H1 (cell line): Measurements from ENCODE around the gene AHNAK2. TPM values are rescaled to one million over a fixed set of nuclear protein-coding genes. Genes with fewer than 3 reads are reported as not detected.

Experiments used
- CHD7 ChIP-seq: fragments of 300-600 bp; sonication (generic); IDR thresholded peaks from 2 replicates; pipeline ENCODE4 v1.7.1; 2012; ENCODE audit warnings: low read length, moderate library complexity, mild to moderate bottlenecking, inconsistent platforms; ENCODE audit not compliant: insufficient replicate concordance
- CTCF ChIP-seq, 3 experiments: IDR thresholded peaks; 1 replicate in 2 of 3; 2 replicates in 1 of 3; pipeline versions ENCODE4 v1.5.1 to v1.6.1; 2011; ENCODE audit warnings: low read length in 3 of 3, mild to moderate bottlenecking in 3 of 3, inconsistent platforms in 2 of 3, low read depth in 1 of 3, moderate library complexity in 1 of 3; ENCODE audit not compliant: insufficient read depth in 1 of 3; ENCODE audit errors: control extremely low read depth in 1 of 3
- KDM1A ChIP-seq: fragments of 200-600, 300-600 bp; sonication (generic); IDR thresholded peaks from 2 replicates; pipeline ENCODE4 v1.7.1; 2016; ENCODE audit warnings: mild to moderate bottlenecking, low read length, borderline replicate concordance
- SIN3A ChIP-seq, 2 experiments: IDR thresholded peaks in 1 of 2; conservative IDR thresholded peaks in 1 of 2; 2 replicates each; pipeline ENCODE4 v1.6.1; 2011 to 2012; ENCODE audit warnings: low read length in 2 of 2, improper control_type of control experiment in 1 of 2, low read depth in 1 of 2, mild to moderate bottlenecking in 1 of 2
- polyA plus RNA-seq, 7 experiments: library from polyadenylated mRNA; depleted of rRNA in 3 of 7; stranded (reverse) in 5 of 7; unstranded in 2 of 7; fragments of >200 nt in 5 of 7; fragments of 200-250 nt in 2 of 7; gene quantifications; 1 replicate in 5 of 7; 2 replicates in 1 of 7; 4 replicates in 1 of 7; pipeline versions ENCODE4 v1.2.1 to v1.2.3, GENCODE V29; 2011 to 2013; ENCODE audit warnings: missing spikeins in 2 of 7, mixed read lengths in 2 of 7
- total RNA-seq: library from RNA; stranded (reverse); fragmentation: NEBNext Ultra II Directional; extraction: Animal tissue kit (Norgen Biotek cat#: 25700); gene quantifications from 2 replicates; pipeline ENCODE4 v1.2.1, GENCODE V29; 2021

AHNAK2 gene
- total and polyA plus RNA-seq, 2 of the 8 experiments (the other 6 are each of a cell fraction or from before 2014, with no cell fraction given) = 0.95 to 2.0 TPM

GRCh38 chr14:105013150-105013785 lies 35.1 kb upstream of the AHNAK2 start (continued):
- TF ChIP-seq CHD7 (no peak), KDM1A (no peak), CTCF (IDR thresholded peaks at IDR 0.05; ENCODE audit: control extremely low read depth in 1 of 3, insufficient read depth in 1 of 3, low read depth in 1 of 3, low read length in 3 of 3) (no peak), SIN3A (conservative IDR thresholded peaks at IDR 0.05 in 1 of 2, IDR thresholded peaks at IDR 0.05 in 1 of 2; ENCODE audit: low read depth in 1 of 2, low read length in 2 of 2) (no peak)
- TF ChIP-seq, all 59 proteins: peak for 0
